Ramos (cell line): ENCODE data around the gene ZFP64.

Experiments
- in situ Hi-C: fragments of 300-500 bp; cut with MboI; formaldehyde crosslinking; loops from one replicate; pipeline ENCODE4 v1.14.3; 2022; ENCODE audit warnings: low sequenced_read_pairs; ENCODE audit not compliant: unreplicated experiment

The ZFP64 gene

GRCh38 chr20:52118696-52119095 is 72.9 kb downstream of the ZFP64 start:
- in situ Hi-C loops = no loop called here

- in situ Hi-C loops = no loop called here
Measured at GRCh38 chr20:52118016-52118623, 73.5 kb downstream of the ZFP64 start.

GRCh38 chr20:52110456-52110855 is 81.1 kb downstream of the ZFP64 start:
- in situ Hi-C loops = no loop called here

- in situ Hi-C loops = no loop called here
Measured at GRCh38 chr20:52105442-52106422, 85.8 kb downstream of the ZFP64 start.

- in situ Hi-C loops = no loop called here
Measured at GRCh38 chr20:52104546-52105441, 86.8 kb downstream of the ZFP64 start.

- in situ Hi-C loops = no loop called here
Measured at GRCh38 chr20:52103913-52104545, 87.5 kb downstream of the ZFP64 start.

GRCh38 chr20:52103335-52103912 is 88.2 kb downstream of the ZFP64 start:
- in situ Hi-C loops = no loop called here

- in situ Hi-C loops = no loop called here
Measured at GRCh38 chr20:52102559-52102958, 89.0 kb downstream of the ZFP64 start.

GRCh38 chr20:52102126-52102525 is 89.5 kb downstream of the ZFP64 start:
- in situ Hi-C loops = no loop called here
